ENCODE measurements around the gene RSPO1.

RSPO1 gene

GRCh38 chr1:37633040-37633937 lies 1.4 kb downstream of the RSPO1 start:
- no peak for DNase-seq (ENCODE audit: low read depth)
- no peak for TF ChIP-seq CTCF (conservative IDR thresholded peaks at IDR 0.05; ENCODE audit: control insufficient read depth, insufficient read depth, low read depth, low read length)
- H3K4me3 ChIP-seq (ENCODE audit: control insufficient read depth, low read depth, low read length), result no peak overlapping the region

GRCh38 chr1:37631036-37631435 lies 3.7 kb downstream of the RSPO1 start:
- DNase-seq (ENCODE audit: low read depth), result no peak
- no peak for TF ChIP-seq CTCF (conservative IDR thresholded peaks at IDR 0.05; ENCODE audit: control insufficient read depth, insufficient read depth, low read depth, low read length)
- no peak overlapping the region for H3K4me3 ChIP-seq (ENCODE audit: control insufficient read depth, low read depth, low read length)

- no peak overlapping the region for H3K4me3 ChIP-seq (ENCODE audit: control insufficient read depth, low read depth, low read length)
- no peak for DNase-seq (ENCODE audit: low read depth)
- TF ChIP-seq CTCF (conservative IDR thresholded peaks at IDR 0.05; ENCODE audit: control insufficient read depth, insufficient read depth, low read depth, low read length), result no peak
Observed at GRCh38 chr1:37630426-37631028, 4.2 kb downstream of the RSPO1 start.

- no peak for DNase-seq (ENCODE audit: low read depth)
- H3K4me3 ChIP-seq (ENCODE audit: control insufficient read depth, low read depth, low read length), result no peak overlapping the region
- TF ChIP-seq CTCF (conservative IDR thresholded peaks at IDR 0.05; ENCODE audit: control insufficient read depth, insufficient read depth, low read depth, low read length), result no peak
Observed at GRCh38 chr1:37629726-37630425, 4.8 kb downstream of the RSPO1 start.

GRCh38 chr1:37629008-37629407 lies 5.7 kb downstream of the RSPO1 start:
- no peak for DNase-seq (ENCODE audit: low read depth)
- TF ChIP-seq CTCF (conservative IDR thresholded peaks at IDR 0.05; ENCODE audit: control insufficient read depth, insufficient read depth, low read depth, low read length), result no peak
- no peak overlapping the region for H3K4me3 ChIP-seq (ENCODE audit: control insufficient read depth, low read depth, low read length)

- no peak overlapping the region for H3K4me3 ChIP-seq (ENCODE audit: control insufficient read depth, low read depth, low read length)
- no peak for TF ChIP-seq CTCF (conservative IDR thresholded peaks at IDR 0.05; ENCODE audit: control insufficient read depth, insufficient read depth, low read depth, low read length)
- no peak for DNase-seq (ENCODE audit: low read depth)
Observed at GRCh38 chr1:37628026-37628556, 6.6 kb downstream of the RSPO1 start.

Measured in fibroblast of mammary gland (primary cell).